ENCODE results near the gene EML2. TPM values are rescaled to one million over a fixed set of nuclear protein-coding genes. Genes with fewer than 3 reads are reported as not detected.

Gene EML2
- total RNA-seq, 1 donor from 2014 or later, result 54.4 TPM

DNA sequence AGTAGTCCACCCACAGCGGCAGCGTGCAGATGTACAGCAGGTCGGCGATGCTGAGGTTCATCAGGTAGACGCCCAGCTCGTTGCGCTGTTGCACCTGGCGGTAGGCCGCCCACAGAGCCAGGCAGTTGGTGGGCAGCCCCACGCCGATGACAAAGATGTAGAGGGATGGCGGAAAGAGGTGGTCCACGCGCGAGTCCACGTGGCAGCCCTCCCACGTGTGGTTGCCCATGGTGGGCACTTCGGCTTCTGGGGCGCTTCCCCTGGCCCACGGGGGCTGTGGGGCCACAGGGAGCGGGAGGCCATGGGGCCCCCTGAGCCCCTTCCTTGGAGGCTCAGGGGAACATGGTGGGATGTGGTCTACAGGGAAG, 47.6 kb downstream of the EML2 start:
- H3K27ac ChIP-seq, result no peak overlapping the region
- intact Hi-C loops (cut with DNase I), result no loop called here

DNA sequence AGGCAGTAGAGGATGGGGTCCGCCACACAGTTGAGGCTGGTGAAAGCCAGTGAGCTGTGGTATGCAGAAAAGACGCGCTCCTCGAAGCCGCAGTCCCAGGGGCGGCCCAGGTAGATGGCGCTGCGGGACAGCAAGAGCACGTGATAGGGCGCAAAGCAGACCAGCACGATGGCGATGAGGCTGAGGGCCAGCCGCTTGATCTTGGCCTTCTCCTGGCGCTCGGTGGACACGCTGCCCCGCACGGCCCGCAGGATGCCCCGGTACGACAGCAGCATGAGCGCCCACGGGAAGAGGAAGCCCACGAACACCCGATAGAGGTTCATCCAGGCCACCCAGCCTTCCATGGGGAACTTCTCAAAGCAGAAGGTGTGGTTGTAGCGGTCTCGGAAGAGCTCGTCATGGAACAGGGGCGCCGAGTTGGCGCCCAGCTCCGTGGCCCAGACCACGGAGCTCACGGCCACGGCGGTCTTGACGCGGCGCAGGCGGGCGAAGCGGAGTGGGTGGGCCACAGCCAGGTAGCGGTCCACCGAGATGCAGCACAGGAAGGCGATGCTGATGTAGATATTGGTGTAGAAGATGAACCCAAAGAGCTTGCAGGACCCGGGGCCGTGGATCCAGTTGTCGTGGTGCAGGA, 48.1 kb downstream of the EML2 start:
- Histone ChIP-seq H3K36me3 (peaks cover 8% of the 10 kb centered on the region), H3K9me3 (no peaks in the 10 kb centered on the region), H3K27ac (no peak overlapping the region), H3K4me3 (no peak overlapping the region), H3K27me3 (peaks cover 20% of the 10 kb centered on the region), H3K4me1 (no peaks in the 10 kb centered on the region)
- peak; percentile 81 for ATAC-seq
- intact Hi-C loops (cut with DNase I), result no loop called here
- peak; percentile 75 for DNase-seq
- TF ChIP-seq, protein P1, sequence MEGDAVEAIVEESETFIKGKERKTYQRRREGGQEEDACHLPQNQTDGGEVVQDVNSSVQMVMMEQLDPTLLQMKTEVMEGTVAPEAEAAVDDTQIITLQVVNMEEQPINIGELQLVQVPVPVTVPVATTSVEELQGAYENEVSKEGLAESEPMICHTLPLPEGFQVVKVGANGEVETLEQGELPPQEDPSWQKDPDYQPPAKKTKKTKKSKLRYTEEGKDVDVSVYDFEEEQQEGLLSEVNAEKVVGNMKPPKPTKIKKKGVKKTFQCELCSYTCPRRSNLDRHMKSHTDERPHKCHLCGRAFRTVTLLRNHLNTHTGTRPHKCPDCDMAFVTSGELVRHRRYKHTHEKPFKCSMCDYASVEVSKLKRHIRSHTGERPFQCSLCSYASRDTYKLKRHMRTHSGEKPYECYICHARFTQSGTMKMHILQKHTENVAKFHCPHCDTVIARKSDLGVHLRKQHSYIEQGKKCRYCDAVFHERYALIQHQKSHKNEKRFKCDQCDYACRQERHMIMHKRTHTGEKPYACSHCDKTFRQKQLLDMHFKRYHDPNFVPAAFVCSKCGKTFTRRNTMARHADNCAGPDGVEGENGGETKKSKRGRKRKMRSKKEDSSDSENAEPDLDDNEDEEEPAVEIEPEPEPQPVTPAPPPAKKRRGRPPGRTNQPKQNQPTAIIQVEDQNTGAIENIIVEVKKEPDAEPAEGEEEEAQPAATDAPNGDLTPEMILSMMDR (IDR thresholded peaks at IDR 0.05), result peak; percentile 32

More for the DNA sequence above, 47.6 kb downstream of the EML2 start:
- DNase-seq (no peak), ATAC-seq (peak; percentile 5)
- no peaks in the 10 kb centered on the region for H3K4me1 ChIP-seq
- H3K9me3 ChIP-seq, result no peaks in the 10 kb centered on the region
- TF ChIP-seq, protein P1 (IDR thresholded peaks at IDR 0.05), result no peak
- H3K36me3 ChIP-seq, result peaks cover 8% of the 10 kb centered on the region
- peaks cover 20% of the 10 kb centered on the region for H3K27me3 ChIP-seq
- H3K4me3 ChIP-seq, result no peak overlapping the region

GRCh38 chr19:45590300-45591003, 48.7 kb downstream of the EML2 start:
- ATAC-seq, result no peak

DNA sequence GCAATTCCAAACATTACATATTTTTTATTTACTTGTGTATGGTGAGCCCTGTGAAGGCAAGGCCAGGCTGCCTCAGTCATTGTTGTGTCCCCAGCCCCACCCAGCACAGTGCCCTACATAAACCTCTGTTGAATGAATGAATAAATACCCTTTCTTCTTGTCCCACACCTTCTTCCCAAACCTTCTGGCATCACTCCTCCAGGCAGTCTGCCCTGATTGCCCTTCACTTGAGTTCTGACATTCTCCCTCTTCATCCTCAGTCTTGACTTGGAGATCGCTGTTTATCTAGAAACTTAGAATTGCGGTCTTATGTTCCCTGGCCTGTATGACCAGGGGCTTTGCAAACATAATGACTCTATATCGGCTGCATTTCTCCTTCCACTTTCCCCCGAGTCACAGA, 49.4 kb downstream of the EML2 start:
- H3K27ac ChIP-seq, result no peak overlapping the region
- TF ChIP-seq, protein P1 (IDR thresholded peaks at IDR 0.05), result no peak
- H3K4me1 ChIP-seq, result peaks cover 5% of the 10 kb centered on the region
- ATAC-seq, result no peak
- H3K4me3 ChIP-seq, result no peak overlapping the region
- H3K27me3 ChIP-seq, result peaks cover 12% of the 10 kb centered on the region
- peaks cover 8% of the 10 kb centered on the region for H3K36me3 ChIP-seq
- intact Hi-C loops (cut with DNase I), result no loop called here
- no peaks in the 10 kb centered on the region for H3K9me3 ChIP-seq
- DNase-seq, result no peak

More at GRCh38 chr19:45590300-45591003, 48.7 kb downstream of the EML2 start:
- Histone ChIP-seq H3K27ac (no peak overlapping the region), H3K4me3 (no peak overlapping the region), H3K4me1 (peaks cover 1% of the 10 kb centered on the region), H3K9me3 (no peaks in the 10 kb centered on the region), H3K36me3 (peaks cover 8% of the 10 kb centered on the region), H3K27me3 (peaks cover 14% of the 10 kb centered on the region)
- no peak for DNase-seq
- TF ChIP-seq, protein P1 (IDR thresholded peaks at IDR 0.05), result no peak
- intact Hi-C loops (cut with DNase I), result no loop called here

DNA sequence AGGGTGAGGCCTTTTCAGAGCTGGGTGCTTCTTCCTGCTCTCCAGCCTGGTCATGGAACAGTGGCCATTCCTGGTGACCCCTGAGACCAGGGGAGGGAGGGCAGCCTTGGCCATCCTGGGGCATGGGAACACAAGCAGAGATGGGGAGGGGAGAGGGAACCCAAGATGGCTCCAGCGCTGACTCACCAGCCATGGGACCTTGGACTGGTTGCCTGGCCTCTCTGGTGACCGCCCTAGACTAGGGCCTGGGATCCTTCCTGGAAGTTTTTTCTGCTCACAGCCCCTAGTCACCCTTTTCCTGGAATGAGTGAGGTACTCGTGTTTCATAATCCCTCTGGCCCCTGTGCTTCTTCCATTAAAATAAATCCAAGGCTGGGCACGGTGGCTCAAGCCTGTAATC, 51.3 kb downstream of the EML2 start:
- Histone ChIP-seq H3K9me3 (no peaks in the 10 kb centered on the region), H3K4me3 (no peak overlapping the region), H3K4me1 (peaks cover 12% of the 10 kb centered on the region), H3K27ac (no peak overlapping the region), H3K36me3 (peaks cover 8% of the 10 kb centered on the region), H3K27me3 (peaks cover 12% of the 10 kb centered on the region)
- DNase-seq (no peak), ATAC-seq (no peak)
- intact Hi-C loops (cut with DNase I), result no loop called here
- TF ChIP-seq, protein P1 (IDR thresholded peaks at IDR 0.05), result no peak
